Pancreas (tissue), 10 donors: ENCODE measurements around the gene IGFBP2. TPM values are rescaled to one million over a fixed set of nuclear protein-coding genes. Genes with fewer than 3 reads are reported as not detected.
A peak's percentile ranks its signal among the peaks of the same experiment; 100 is the strongest.

Experiments used
- ATAC-seq, 4 donors: fragments of 200-7000 bp; cut with Tn5 transposase; one replicate each; pipeline versions ENCODE4 v1.8.0 to v1.9.1; 2020; ENCODE audit warnings: mild to moderate bottlenecking in 4 of 4, moderate library complexity in 4 of 4
- DNase-seq, 6 donors: peaks; one replicate each; pipeline ENCODE4 v3.0.0-alpha.2; 2020
- FAIRE-seq: peaks from 2 replicates; lab custom pipeline; 2012; peaks lifted over from hg19 to GRCh38; lab: Jason Lieb, UNC
- H3K27ac ChIP-seq, 4 donors: fragments of 200-600 bp; sonication (generic); 1 replicate in 3 of 4; 2 replicates in 1 of 4; pipeline versions ENCODE4 v1.5.0 to v1.8.0; 2020
- H3K27me3 ChIP-seq, 4 donors: fragments of 200-600 bp; one replicate each; pipeline ENCODE4 v1.8.0; 2021
- H3K36me3 ChIP-seq, 3 donors: fragments of 200-600 bp; sonication (generic) in 1 of 3; one replicate each; pipeline versions ENCODE4 v1.5.0 to v1.8.0; 2020 to 2021
- H3K4me1 ChIP-seq, 3 donors: fragments of 200-600 bp; one replicate each; pipeline ENCODE4 v1.8.0; 2021
- H3K4me3 ChIP-seq, 4 donors: fragments of 200-600 bp; sonication (generic) in 2 of 4; one replicate each; pipeline versions ENCODE4 v1.5.0 to v1.8.0; 2020 to 2021
- H3K9me3 ChIP-seq, 4 donors: fragments of 200-600 bp; one replicate each; pipeline ENCODE4 v1.8.0; 2021
- CTCF ChIP-seq, 4 donors: fragments of 200-600 bp; sonication (generic) in 3 of 4; IDR thresholded peaks; one replicate each; pipeline versions ENCODE4 v1.5.0 to v1.8.0; 2021; ENCODE audit warnings: antibody characterized with exemption in 4 of 4
- WGBS, 2 donors: extraction: QIAGEN DNeasy Blood & Tissue Kit; methylation state at CpG; one replicate each; pipeline ENCODE4 v1.1.7; 2013; 5-methylcytosine and 5-hydroxymethylcytosine counted together
- intact Hi-C, 3 donors: fragments of 100-400 bp; cut with DNase I; formaldehyde crosslinking; loops; one replicate each; pipeline versions ENCODE4 v1.11.1 to v1.14.2; 2022
- polyA plus RNA-seq, 2 donors: library from polyadenylated mRNA; stranded (reverse); fragments of 200-250 nt; gene quantifications; one replicate each; pipeline ENCODE4 v1.2.3, GENCODE V29; 2013
- total RNA-seq, 6 donors: library from RNA; stranded (reverse); fragmentation: NEBNext Ultra II Directional in 4 of 6; extraction: Animal tissue kit (Norgen Biotek cat#: 25700) in 4 of 6; gene quantifications; one replicate each; pipeline versions ENCODE4 v1.2.1 to v1.2.4, GENCODE V29; 2021 to 2023
- donor health status: healthy with polysubstance abuse.
- donor health status: DM: no; HTN: no; CAD: no; lungs with moderate emphysema.
- donor health status: DM: no; HTN: no; CAD: no.
- donor health status: control.
- donor health status: control.
- donor health status: Bipolar disorder and iron deficiency.
- donor health status: DM: yes; HTN: yes; CAD: no.
- donor health status: DM: no; HTN: no; CAD: no.
- donor health status: DM: no; HTN: no; CAD: no.
- donor health status: DM: yes; HTN: yes; CAD: no.

The IGFBP2 gene
- total and polyA plus RNA-seq, 8 donors = 43.1 to 211 (median 123) TPM

DNA sequence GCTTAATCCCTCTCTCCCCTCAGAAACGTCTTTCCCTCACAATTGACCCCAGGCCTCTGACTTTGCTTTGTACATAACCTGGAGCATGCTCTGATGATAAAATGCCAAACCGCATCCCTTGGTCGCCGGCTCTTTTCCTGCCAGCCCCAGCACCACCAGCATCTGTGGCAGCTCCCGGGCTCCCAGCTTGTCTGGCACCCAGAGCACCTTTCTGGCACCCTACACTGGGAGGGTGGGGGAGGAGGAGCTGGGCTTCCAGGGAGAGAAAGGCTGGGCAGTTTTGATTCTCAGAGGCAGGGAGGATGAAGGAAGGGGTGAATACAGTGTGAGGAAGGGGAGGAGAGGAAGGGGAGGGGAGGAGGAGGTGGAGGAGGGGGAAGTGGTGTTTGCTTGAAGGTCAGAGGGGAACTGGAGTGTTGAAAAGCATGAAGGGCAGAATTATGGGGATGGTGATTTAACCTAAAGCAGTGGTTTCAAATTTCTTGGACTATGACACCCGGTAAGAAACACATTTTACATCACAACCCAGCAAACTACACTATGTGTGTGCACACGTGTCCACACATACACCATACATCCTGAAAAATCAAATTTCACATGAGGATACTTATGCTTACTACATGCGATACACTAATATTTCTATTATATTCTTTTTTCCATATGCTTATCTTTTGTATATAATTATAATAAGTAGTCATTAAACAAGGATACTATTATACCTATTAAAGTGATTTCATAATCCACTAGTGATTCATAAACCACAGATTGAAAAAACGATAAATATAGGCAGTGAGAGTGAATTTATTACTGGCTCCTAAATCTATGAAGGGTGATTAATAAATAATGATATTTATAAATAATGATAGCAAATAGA lies 30.0 kb upstream of the IGFBP2 start:
- TF ChIP-seq CTCF (IDR thresholded peaks at IDR 0.05) = no peak
- peak overlapping the region in 1 of 4 donors; percentile 36 for H3K27ac ChIP-seq
- no peaks in the 10 kb centered on the region for H3K9me3 ChIP-seq
- H3K4me1 ChIP-seq = peaks cover 0 to 4% (median 0%) of the 10 kb centered on the region in 3 donors
- peak; percentile 61 to 81 (median 73) for DNase-seq
- WGBS, 2 donors = 46 to 51% methylated on average over 9 of the region's 9 CpGs
- FAIRE-seq = no peak
- intact Hi-C loops = no loop called here
- H3K27me3 ChIP-seq = no peaks in the 10 kb centered on the region
- no peaks in the 10 kb centered on the region for H3K36me3 ChIP-seq
- no peak overlapping the region for H3K4me3 ChIP-seq
- peak; percentile 88 to 95 (median 91) for ATAC-seq

GRCh38 chr2:216603884-216604245 lies 29.4 kb upstream of the IGFBP2 start:
- ATAC-seq = no peak

DNA sequence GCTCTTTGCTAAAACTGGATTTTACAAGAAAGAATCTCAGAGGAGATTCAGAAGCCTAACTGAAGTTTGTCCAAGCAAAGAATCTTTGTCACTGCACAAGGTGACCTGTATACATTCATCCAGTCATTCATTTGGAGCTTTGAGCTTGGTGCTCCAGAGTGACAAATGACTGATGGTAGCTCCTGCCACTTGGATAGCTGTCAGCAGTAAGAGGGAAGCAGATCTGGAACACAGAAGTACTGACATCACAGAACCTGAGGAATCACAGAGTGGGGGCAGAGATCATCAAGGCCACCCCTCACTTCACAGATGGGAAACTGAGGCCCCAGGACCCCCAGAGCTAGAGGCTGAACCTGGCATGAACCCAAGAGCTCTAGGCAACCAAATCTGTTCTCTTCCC lies 28.8 kb upstream of the IGFBP2 start:
- H3K4me1 ChIP-seq = peaks cover 0 to 4% (median 0%) of the 10 kb centered on the region in 3 donors
- H3K36me3 ChIP-seq = no peaks in the 10 kb centered on the region
- TF ChIP-seq CTCF (IDR thresholded peaks at IDR 0.05) = no peak
- H3K9me3 ChIP-seq = no peaks in the 10 kb centered on the region
- H3K27me3 ChIP-seq = no peaks in the 10 kb centered on the region
- ATAC-seq = no peak
- no peak overlapping the region for H3K27ac ChIP-seq
- intact Hi-C loops = no loop called here
- H3K4me3 ChIP-seq = no peak overlapping the region
- DNase-seq = no peak
- no peak for FAIRE-seq

More at GRCh38 chr2:216603884-216604245, 29.4 kb upstream of the IGFBP2 start:
- no peaks in the 10 kb centered on the region for H3K36me3 ChIP-seq
- DNase-seq (no peak), FAIRE-seq (no peak)
- intact Hi-C loops = no loop called here
- WGBS, 2 donors = 94 to 97% methylated on average over 3 of the region's 3 CpGs
- TF ChIP-seq CTCF (IDR thresholded peaks at IDR 0.05) = no peak
- H3K4me1 ChIP-seq = peaks cover 0 to 4% (median 0%) of the 10 kb centered on the region in 3 donors
- H3K27me3 ChIP-seq = no peaks in the 10 kb centered on the region
- H3K27ac ChIP-seq = no peak overlapping the region
- H3K9me3 ChIP-seq = no peaks in the 10 kb centered on the region
- no peak overlapping the region for H3K4me3 ChIP-seq

GRCh38 chr2:216606551-216607276 lies 26.5 kb upstream of the IGFBP2 start:
- intact Hi-C loops = no loop called here
- WGBS, 2 donors = 47 to 64% methylated on average over 20 of the region's 20 CpGs
- FAIRE-seq = no peak

More at GRCh38 chr2:216606551-216607276, 26.5 kb upstream of the IGFBP2 start:
- no peaks in the 10 kb centered on the region for H3K36me3 ChIP-seq
- H3K4me1 ChIP-seq = peaks cover 0 to 4% (median 0%) of the 10 kb centered on the region in 3 donors
- H3K4me3 ChIP-seq = no peak overlapping the region
- H3K27me3 ChIP-seq = no peaks in the 10 kb centered on the region
- DNase-seq = no peak
- TF ChIP-seq CTCF (IDR thresholded peaks at IDR 0.05) = no peak
- ATAC-seq = no peak
- no peaks in the 10 kb centered on the region for H3K9me3 ChIP-seq
- H3K27ac ChIP-seq = no peak overlapping the region
